Measurements from ENCODE around the gene NKX2-4.
"Not testable (repeated sequence)": the region's sequence is repeated elsewhere in the genome, so short reads cannot be mapped to it uniquely, and the experiment has no call there.

NKX2-4 gene

DNA sequence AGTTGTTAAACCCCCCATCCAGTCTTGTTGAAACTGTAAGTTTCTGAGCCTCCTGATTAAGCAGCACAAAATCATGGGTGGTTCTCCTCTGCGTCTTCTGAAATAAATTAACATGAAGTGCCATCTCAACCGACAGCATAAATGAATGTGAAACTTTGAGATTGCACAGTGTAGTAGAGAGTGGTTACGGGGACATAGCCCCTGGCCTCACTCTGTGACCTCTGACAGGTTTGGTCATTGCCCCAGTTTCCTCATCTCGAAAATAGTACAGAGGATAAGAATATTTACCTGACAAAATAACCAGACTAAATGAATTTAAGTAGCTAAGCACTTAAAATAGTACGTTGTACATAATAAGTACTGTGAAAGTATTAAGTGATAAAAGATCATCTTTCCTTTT, 19.1 kb downstream of the NKX2-4 start:
- no peaks in the 10 kb centered on the region for H3K27me3 ChIP-seq (replicated peaks; ENCODE audit: control insufficient read depth, insufficient read depth, low read length)
- H3K4me3 ChIP-seq (ENCODE audit: low read length), result no peak overlapping the region
- no peak overlapping the region for H3K9ac ChIP-seq (ENCODE audit: low read length)
- H3K9me3 ChIP-seq (ENCODE audit: control insufficient read depth, low read length), result no peaks in the 10 kb centered on the region
- no peak for DNase-seq (ENCODE audit: low read depth)
- peaks cover 13% of the 10 kb centered on the region for H3K4me1 ChIP-seq (ENCODE audit: control insufficient read depth, insufficient read depth, low read length)
- H3K36me3 ChIP-seq (ENCODE audit: control insufficient read depth, insufficient read depth, low read length, severe bottlenecking), result peaks cover 27% of the 10 kb centered on the region

DNA sequence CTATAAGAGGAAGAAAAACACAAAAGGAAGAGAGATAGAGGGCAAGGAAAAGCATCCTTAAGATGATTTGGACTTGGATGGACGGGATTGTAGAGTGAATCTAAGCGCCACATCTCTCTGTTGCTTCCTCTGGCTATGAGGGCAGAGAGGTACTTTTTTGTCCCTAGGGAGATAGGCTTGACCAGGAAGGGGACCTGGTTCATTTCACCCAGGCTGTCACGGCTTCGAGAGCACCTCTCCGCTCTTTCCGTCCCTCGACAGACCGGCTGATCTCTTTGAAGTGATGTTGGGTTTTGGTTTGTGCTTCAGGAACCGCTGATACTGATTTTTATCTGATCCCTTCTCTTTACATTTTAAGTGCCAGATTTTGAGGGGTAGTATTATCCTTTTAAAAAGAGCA, 19.6 kb downstream of the NKX2-4 start:
- H3K27me3 ChIP-seq (replicated peaks; ENCODE audit: control insufficient read depth, insufficient read depth, low read length), result no peaks in the 10 kb centered on the region
- H3K4me3 ChIP-seq (ENCODE audit: low read length), result no peak overlapping the region
- no peak for DNase-seq (ENCODE audit: low read depth)
- no peak overlapping the region for H3K9ac ChIP-seq (ENCODE audit: low read length)
- no peaks in the 10 kb centered on the region for H3K9me3 ChIP-seq (ENCODE audit: control insufficient read depth, low read length)
- peaks cover 13% of the 10 kb centered on the region for H3K4me1 ChIP-seq (ENCODE audit: control insufficient read depth, insufficient read depth, low read length)
- peaks cover 24% of the 10 kb centered on the region for H3K36me3 ChIP-seq (ENCODE audit: control insufficient read depth, insufficient read depth, low read length, severe bottlenecking)

DNA sequence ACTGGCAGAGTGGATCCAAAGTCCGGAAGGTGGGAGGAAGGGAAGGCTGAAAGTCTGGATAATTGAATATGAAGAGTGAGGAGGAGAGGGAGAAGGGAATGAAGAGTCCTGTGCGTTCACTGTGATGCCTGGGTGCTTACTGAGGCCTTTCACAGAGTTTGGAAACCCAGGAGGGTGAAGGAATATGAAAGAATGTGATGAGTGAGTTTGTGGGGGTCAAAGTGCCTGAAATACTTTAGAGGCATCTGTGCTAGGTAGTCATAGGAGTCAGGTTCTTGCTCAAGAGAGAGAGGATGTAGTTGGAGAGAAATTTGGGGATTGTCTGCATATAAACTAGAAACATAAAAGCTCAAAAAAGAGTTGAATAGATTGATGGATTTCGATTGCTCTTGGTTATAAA, 20.7 kb downstream of the NKX2-4 start:
- Histone ChIP-seq H3K27me3 (replicated peaks; ENCODE audit: control insufficient read depth, insufficient read depth, low read length) (no peaks in the 10 kb centered on the region), H3K36me3 (ENCODE audit: control insufficient read depth, insufficient read depth, low read length, severe bottlenecking) (peaks cover 14% of the 10 kb centered on the region), H3K9ac (ENCODE audit: low read length) (no peak overlapping the region), H3K4me3 (ENCODE audit: low read length) (no peak overlapping the region), H3K4me1 (ENCODE audit: control insufficient read depth, insufficient read depth, low read length) (peaks cover 18% of the 10 kb centered on the region), H3K9me3 (ENCODE audit: control insufficient read depth, low read length) (no peaks in the 10 kb centered on the region)
- no peak for DNase-seq (ENCODE audit: low read depth)

DNA sequence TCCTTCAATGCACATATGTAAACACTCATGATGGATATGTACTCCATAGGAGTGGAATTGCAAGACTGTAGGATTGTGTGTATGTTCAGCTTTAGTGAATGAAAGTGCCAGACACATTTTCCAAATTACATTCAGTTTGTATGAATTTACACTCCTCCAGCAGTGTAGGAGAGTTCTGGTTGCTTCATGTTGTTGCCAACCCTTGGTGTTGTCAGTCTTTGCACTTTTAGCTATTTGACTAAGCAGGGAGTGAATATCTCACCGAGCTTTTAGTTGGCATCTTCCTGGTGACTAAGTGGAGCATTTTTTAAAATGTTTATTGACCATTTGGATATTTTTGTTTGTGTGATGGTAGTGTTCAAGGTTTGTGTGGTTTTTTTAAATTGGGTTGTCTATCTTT, 23.9 kb downstream of the NKX2-4 start:
- no peak for DNase-seq (ENCODE audit: low read depth)
- Histone ChIP-seq H3K9ac (ENCODE audit: low read length) (no peak overlapping the region), H3K27me3 (replicated peaks; ENCODE audit: control insufficient read depth, insufficient read depth, low read length) (no peaks in the 10 kb centered on the region), H3K4me1 (ENCODE audit: control insufficient read depth, insufficient read depth, low read length) (peaks cover 15% of the 10 kb centered on the region), H3K36me3 (ENCODE audit: control insufficient read depth, insufficient read depth, low read length, severe bottlenecking) (peaks cover 35% of the 10 kb centered on the region), H3K4me3 (ENCODE audit: low read length) (no peak overlapping the region), H3K9me3 (ENCODE audit: control insufficient read depth, low read length) (no peaks in the 10 kb centered on the region)

DNA sequence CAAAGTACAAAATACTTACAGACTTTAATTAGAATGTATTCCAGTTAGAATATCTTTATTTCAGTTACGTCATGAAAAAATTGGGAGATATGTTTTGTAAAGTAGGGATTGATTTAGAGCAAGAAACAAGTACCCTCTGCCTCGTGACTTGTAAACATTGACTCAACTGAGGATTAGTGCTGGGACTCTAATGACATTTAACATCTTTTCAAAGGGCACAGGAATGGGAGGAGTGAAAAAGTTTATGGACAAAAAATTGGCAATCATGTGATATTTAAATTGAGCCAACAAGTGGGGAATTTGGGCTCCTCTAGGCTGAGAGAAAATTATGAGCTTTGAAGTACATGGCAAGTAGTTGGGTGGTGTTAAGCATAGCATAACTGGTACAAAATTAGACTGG, 25.3 kb downstream of the NKX2-4 start:
- Histone ChIP-seq H3K9me3 (ENCODE audit: control insufficient read depth, low read length) (no peaks in the 10 kb centered on the region), H3K4me1 (ENCODE audit: control insufficient read depth, insufficient read depth, low read length) (peaks cover 15% of the 10 kb centered on the region), H3K27me3 (replicated peaks; ENCODE audit: control insufficient read depth, insufficient read depth, low read length) (no peaks in the 10 kb centered on the region), H3K9ac (ENCODE audit: low read length) (no peak overlapping the region), H3K4me3 (ENCODE audit: low read length) (no peak overlapping the region), H3K36me3 (ENCODE audit: control insufficient read depth, insufficient read depth, low read length, severe bottlenecking) (peaks cover 45% of the 10 kb centered on the region)
- DNase-seq (ENCODE audit: low read depth), result no peak

DNA sequence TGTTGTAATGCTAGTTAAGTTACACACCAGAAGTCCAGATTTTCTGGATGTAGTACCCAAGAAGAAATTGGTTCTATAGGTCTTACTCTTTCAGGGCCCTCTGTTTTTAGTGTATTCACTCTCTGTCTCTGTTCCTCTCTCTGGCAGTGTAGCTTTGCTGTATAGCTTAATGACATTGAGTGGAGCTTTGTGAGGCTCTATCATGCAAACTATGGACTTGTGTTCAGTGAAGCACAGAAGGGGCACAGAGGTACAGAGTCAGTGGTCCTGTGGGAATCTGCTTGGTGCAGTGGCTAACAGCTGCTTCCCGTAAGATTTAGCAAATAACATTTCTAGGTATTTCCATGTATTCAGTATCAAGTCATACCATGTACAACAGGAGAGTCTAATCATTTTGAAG, 26.1 kb downstream of the NKX2-4 start:
- H3K4me1 ChIP-seq (ENCODE audit: control insufficient read depth, insufficient read depth, low read length), result peaks cover 15% of the 10 kb centered on the region
- H3K9me3 ChIP-seq (ENCODE audit: control insufficient read depth, low read length), result no peaks in the 10 kb centered on the region
- no peak overlapping the region for H3K9ac ChIP-seq (ENCODE audit: low read length)
- no peak for DNase-seq (ENCODE audit: low read depth)
- H3K4me3 ChIP-seq (ENCODE audit: low read length), result no peak overlapping the region
- no peaks in the 10 kb centered on the region for H3K27me3 ChIP-seq (replicated peaks; ENCODE audit: control insufficient read depth, insufficient read depth, low read length)
- H3K36me3 ChIP-seq (ENCODE audit: control insufficient read depth, insufficient read depth, low read length, severe bottlenecking), result peaks cover 54% of the 10 kb centered on the region

DNA sequence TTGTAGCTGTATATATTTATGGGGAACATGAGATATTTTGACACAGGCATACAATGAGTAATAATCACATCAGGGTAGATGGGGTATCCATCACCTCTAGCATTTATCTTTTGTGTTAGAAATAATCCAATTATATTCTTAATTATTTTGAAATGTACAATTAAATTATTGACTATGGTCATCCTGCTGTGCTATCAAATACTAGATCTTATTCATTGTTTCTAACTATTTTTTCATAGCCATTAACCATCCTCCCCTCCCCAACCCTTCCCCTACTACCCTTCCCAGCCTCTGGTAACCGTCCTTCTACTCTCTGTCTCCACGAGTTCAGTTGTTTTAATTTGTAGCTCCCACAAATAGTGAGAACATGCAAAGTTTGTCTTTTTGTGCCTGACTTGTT, 28.5 kb downstream of the NKX2-4 start:
- H3K4me1 ChIP-seq (ENCODE audit: control insufficient read depth, insufficient read depth, low read length), result peaks cover 10% of the 10 kb centered on the region
- H3K27me3 ChIP-seq (replicated peaks; ENCODE audit: control insufficient read depth, insufficient read depth, low read length), result no peaks in the 10 kb centered on the region
- no peaks in the 10 kb centered on the region for H3K9me3 ChIP-seq (ENCODE audit: control insufficient read depth, low read length)
- peaks cover 58% of the 10 kb centered on the region for H3K36me3 ChIP-seq (ENCODE audit: control insufficient read depth, insufficient read depth, low read length, severe bottlenecking)
- no peak overlapping the region for H3K4me3 ChIP-seq (ENCODE audit: low read length)
- H3K9ac ChIP-seq (ENCODE audit: low read length), result no peak overlapping the region
- DNase-seq (ENCODE audit: low read depth), result no peak

DNA sequence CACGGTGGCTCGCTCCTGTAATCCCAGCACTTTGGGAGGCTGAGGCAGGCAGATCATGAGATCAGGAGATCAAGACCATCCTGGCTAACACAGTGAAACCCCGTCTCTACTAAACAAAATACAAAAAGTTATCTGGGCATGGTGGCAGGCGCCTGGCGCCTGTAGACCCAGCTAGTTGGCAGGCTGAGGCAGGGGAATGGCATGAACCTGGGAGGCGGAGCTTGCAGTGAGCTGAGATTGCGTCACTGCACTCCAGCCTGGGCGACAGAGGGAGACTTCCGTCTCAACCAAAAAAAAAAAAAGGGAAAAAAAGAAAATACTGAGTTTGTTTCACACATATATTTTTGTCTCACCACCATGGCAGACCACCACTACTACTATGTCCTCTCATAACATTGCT, 31.1 kb downstream of the NKX2-4 start:
- H3K4me3 ChIP-seq (ENCODE audit: low read length); H3K9me3 ChIP-seq (ENCODE audit: control insufficient read depth, low read length); H3K9ac ChIP-seq (ENCODE audit: low read length); H3K4me1 ChIP-seq (ENCODE audit: control insufficient read depth, insufficient read depth, low read length); H3K27me3 ChIP-seq (replicated peaks; ENCODE audit: control insufficient read depth, insufficient read depth, low read length); DNase-seq (ENCODE audit: low read depth): not testable (repeated sequence)
- H3K36me3 ChIP-seq (ENCODE audit: control insufficient read depth, insufficient read depth, low read length, severe bottlenecking), result peaks cover 71% of the 10 kb centered on the region

DNA sequence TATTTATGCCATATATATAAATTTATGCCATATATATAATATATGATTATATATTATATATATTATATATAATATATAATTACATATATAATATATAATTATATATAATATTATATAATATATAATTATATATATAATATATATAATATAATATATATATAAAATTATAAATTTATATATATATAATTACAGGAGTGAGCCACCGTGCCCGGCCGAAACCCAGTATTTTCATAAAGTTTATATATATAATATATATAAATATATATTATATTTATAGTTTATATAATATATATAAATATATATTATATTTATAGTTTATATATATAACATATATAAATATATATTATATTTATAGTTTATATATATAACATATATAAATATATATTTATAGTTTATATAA, 31.6 kb downstream of the NKX2-4 start:
- DNase-seq (ENCODE audit: low read depth), result no peak
- H3K4me1 ChIP-seq (ENCODE audit: control insufficient read depth, insufficient read depth, low read length), result peaks cover 11% of the 10 kb centered on the region
- no peak overlapping the region for H3K9ac ChIP-seq (ENCODE audit: low read length)
- H3K4me3 ChIP-seq (ENCODE audit: low read length), result no peak overlapping the region
- peaks cover 66% of the 10 kb centered on the region for H3K36me3 ChIP-seq (ENCODE audit: control insufficient read depth, insufficient read depth, low read length, severe bottlenecking)
- no peaks in the 10 kb centered on the region for H3K9me3 ChIP-seq (ENCODE audit: control insufficient read depth, low read length)
- no peaks in the 10 kb centered on the region for H3K27me3 ChIP-seq (replicated peaks; ENCODE audit: control insufficient read depth, insufficient read depth, low read length)

DNA sequence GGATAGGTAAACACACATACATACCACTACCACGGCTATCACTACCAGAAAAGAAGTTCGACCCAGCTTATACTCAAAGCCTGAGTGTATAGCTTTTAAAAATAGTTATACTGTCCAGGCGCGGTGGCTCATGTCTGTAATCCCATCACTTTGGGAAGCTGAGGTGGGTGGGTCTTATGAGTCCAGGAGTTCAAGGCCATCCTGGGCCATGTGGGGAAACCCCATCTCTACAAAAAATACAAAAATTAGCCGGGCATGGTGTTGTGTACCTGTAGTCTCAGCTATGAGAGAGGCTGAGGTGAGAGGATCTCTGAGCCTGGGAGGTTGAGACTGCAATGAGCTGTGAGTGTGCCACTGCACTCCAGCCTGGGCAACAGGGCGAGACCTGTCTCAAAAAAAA, 32.9 kb downstream of the NKX2-4 start:
- Histone ChIP-seq H3K36me3 (ENCODE audit: control insufficient read depth, insufficient read depth, low read length, severe bottlenecking) (peaks cover 64% of the 10 kb centered on the region), H3K9ac (ENCODE audit: low read length) (no peak overlapping the region), H3K9me3 (ENCODE audit: control insufficient read depth, low read length) (no peaks in the 10 kb centered on the region), H3K27me3 (replicated peaks; ENCODE audit: control insufficient read depth, insufficient read depth, low read length) (no peaks in the 10 kb centered on the region), H3K4me3 (ENCODE audit: low read length) (no peak overlapping the region), H3K4me1 (ENCODE audit: control insufficient read depth, insufficient read depth, low read length) (peaks cover 21% of the 10 kb centered on the region)
- no peak for DNase-seq (ENCODE audit: low read depth)

DNA sequence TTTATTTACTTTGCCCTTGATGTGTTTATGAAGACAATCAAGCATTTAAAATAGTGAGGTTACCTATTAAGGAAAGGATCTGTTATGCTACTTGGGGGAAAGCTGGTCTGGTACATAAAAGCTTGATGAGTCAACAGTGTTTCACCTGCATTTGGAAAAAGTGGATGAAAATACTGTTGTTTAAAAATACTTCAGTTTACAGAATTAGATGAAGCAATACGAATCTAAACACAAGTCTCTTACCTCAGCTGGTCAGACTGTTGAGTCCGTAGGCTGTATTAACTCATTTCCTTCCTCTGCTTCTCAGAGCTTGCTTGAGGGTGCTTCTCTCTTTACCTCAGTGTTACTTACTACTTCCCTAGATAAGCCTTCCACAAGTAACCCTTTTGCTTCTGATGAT, 36.1 kb downstream of the NKX2-4 start:
- Histone ChIP-seq H3K9ac (ENCODE audit: low read length) (no peak overlapping the region), H3K9me3 (ENCODE audit: control insufficient read depth, low read length) (no peaks in the 10 kb centered on the region), H3K4me1 (ENCODE audit: control insufficient read depth, insufficient read depth, low read length) (peaks cover 21% of the 10 kb centered on the region), H3K4me3 (ENCODE audit: low read length) (no peak overlapping the region), H3K27me3 (replicated peaks; ENCODE audit: control insufficient read depth, insufficient read depth, low read length) (no peaks in the 10 kb centered on the region), H3K36me3 (ENCODE audit: control insufficient read depth, insufficient read depth, low read length, severe bottlenecking) (peaks cover 64% of the 10 kb centered on the region)
- peak; percentile 50 for DNase-seq (ENCODE audit: low read depth)

DNA sequence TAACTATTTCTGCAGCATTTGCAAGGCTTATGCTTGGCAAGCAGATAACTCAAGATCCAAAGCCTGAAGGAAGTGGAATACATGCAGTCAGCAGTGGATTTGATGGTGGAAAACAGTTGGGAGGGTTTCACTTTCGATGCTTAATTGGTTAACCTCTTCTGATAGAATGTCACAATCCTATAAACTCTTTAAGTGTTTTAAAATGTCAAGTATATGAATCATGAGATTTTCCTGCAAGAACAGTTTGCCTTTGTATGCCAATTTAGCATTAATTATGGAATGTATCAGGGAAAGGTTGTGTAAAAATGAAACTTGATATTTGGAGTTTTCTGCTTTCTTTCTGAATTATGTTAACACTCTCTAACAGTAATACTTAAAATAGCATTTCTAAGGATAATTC, 36.6 kb downstream of the NKX2-4 start:
- no peak overlapping the region for H3K9ac ChIP-seq (ENCODE audit: low read length)
- no peaks in the 10 kb centered on the region for H3K27me3 ChIP-seq (replicated peaks; ENCODE audit: control insufficient read depth, insufficient read depth, low read length)
- peak; percentile 80 for DNase-seq (ENCODE audit: low read depth)
- no peaks in the 10 kb centered on the region for H3K9me3 ChIP-seq (ENCODE audit: control insufficient read depth, low read length)
- peaks cover 21% of the 10 kb centered on the region for H3K4me1 ChIP-seq (ENCODE audit: control insufficient read depth, insufficient read depth, low read length)
- H3K36me3 ChIP-seq (ENCODE audit: control insufficient read depth, insufficient read depth, low read length, severe bottlenecking), result peaks cover 68% of the 10 kb centered on the region
- H3K4me3 ChIP-seq (ENCODE audit: low read length), result peak overlapping the region; percentile 18

Data from adipocyte (in vitro differentiated cells).